ENCODE data around the gene MGAT5.

DNA sequence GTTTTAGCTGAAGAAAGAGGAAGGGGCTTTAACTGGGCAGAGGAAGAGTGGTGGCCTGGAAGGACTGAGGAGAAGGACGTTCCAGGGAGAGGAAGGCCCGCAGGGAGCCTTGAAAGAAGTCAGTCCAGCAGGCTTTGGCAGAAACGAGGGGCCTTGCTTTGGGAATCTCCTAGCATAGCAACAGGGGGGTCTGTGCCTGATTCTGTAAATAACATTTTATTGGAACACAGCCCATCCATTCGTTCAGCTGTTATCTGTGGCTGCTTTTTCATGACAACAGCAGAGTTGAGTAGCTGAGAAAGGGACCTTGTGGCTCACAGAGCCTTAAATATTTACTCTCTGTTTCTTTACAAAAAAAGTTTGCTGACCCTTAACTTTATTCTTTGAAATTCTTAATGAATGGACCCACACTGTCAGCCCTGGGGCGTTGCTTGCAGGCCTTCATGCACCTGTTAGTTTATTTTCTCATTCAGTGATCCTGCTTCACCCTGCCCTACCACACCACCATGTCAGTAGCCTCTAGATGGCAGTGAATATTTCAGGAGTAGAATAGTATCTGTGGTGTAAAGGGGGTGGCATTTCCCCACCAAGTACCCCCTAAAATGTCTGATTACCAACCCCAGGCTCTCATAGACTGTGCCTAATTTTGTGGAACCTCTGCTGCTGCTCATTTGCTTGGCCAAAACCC lies 61.0 kb downstream of the MGAT5 start:
- TF ChIP-seq, protein P1, sequence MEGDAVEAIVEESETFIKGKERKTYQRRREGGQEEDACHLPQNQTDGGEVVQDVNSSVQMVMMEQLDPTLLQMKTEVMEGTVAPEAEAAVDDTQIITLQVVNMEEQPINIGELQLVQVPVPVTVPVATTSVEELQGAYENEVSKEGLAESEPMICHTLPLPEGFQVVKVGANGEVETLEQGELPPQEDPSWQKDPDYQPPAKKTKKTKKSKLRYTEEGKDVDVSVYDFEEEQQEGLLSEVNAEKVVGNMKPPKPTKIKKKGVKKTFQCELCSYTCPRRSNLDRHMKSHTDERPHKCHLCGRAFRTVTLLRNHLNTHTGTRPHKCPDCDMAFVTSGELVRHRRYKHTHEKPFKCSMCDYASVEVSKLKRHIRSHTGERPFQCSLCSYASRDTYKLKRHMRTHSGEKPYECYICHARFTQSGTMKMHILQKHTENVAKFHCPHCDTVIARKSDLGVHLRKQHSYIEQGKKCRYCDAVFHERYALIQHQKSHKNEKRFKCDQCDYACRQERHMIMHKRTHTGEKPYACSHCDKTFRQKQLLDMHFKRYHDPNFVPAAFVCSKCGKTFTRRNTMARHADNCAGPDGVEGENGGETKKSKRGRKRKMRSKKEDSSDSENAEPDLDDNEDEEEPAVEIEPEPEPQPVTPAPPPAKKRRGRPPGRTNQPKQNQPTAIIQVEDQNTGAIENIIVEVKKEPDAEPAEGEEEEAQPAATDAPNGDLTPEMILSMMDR (IDR thresholded peaks at IDR 0.05): no peak
- TF ChIP-seq POLR2A (IDR thresholded peaks at IDR 0.05): no peak
